Cerebellar nuclear complex (tissue), 1 donor: Measurements from ENCODE around the gene PITHD1.
"Not testable (repeated sequence)": the region's sequence is repeated elsewhere in the genome, so short reads cannot be mapped to it uniquely, and the experiment has no call there.

Experiments used
- DNase-seq, 2 experiments: peaks; one replicate each; lab custom pipeline; 2025; lab: John Stamatoyannopoulos, UW

PITHD1 gene

GRCh38 chr1:23825762-23826522 is 47.7 kb downstream of the PITHD1 start:
- DNase-seq = no peak

DNA sequence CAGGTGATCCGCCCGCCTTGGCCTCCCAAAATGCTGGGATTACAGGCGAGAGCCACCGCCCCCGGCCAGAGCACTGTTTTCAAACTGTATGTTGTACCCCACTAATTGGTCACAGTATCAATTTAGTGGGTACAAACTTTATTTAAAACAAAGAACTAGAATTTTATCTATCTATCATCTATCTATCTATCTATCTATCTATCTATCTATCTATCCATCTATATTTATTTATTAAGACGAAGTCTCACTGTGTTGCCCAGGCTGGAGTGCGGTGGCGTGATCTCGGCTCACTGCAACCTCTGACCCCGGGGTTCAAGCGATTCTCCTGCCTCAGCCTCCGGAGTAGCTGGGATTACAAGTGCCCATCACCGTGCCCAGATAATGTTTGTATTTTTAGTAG is 48.4 kb downstream of the PITHD1 start:
- DNase-seq = not testable (repeated sequence)

- no peak for DNase-seq
Observed at GRCh38 chr1:23827717-23828116, 49.5 kb downstream of the PITHD1 start.

GRCh38 chr1:23834156-23834555 is 55.9 kb downstream of the PITHD1 start:
- DNase-seq = not testable (repeated sequence)

- no peak for DNase-seq
Observed at GRCh38 chr1:23836037-23836436, 57.8 kb downstream of the PITHD1 start.
